AG08396 (cell line): ENCODE measurements around the gene CCDC167.

Experiments
- DNase-seq: peaks from one replicate; pipeline ENCODE4 v3.0.0; 2012; ENCODE audit warnings: low spot score, mixed read lengths

The CCDC167 gene

DNA sequence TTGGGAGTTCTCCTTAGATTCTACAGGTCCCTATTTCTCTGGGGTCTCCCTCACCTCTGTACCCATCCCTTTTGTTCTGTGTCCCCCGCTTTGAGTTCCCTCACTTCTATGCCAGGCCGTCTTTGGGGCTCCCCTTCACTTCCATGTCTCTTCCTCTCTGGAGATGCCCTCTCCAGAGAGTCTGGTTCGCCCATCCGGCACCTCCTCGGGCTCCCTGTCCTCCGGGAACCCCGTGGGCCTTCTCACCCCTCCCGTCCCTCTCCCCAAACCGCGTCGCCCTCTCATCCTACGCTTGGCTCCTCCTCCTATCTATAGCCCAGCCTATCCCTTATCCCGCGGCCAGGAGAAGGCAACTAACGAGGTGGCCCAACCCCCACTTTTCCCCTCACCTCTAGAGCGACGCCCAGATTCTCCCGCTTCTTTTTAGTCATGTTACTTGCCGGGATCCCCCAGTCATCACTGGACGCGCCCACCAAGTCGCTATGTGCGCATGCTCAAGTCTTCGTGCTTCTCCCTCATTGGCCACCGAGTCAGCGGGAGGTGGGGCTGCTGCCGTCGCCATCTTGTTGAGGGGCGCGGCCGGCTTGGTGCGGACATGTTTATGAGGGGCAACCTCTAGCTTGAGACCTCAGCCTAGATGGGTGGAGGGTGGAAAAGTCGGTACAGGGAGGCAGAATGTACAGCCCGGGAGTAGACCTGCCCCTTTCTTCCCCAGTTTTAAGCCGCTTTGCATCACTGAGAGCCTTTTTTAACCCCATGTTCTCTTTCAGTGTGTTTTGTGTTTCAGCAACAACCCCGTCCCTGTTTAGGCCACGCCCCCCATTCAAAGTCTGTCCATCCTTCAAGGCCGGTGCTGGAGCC lies at the start of gene CCDC167:
Gene CCDC167 (minus strand): TSS at position 461 of the 861 bp plus-strand sequence. CDS start 30 bp downstream, at position 431.
- DNase-seq = peak; percentile 98

DNA sequence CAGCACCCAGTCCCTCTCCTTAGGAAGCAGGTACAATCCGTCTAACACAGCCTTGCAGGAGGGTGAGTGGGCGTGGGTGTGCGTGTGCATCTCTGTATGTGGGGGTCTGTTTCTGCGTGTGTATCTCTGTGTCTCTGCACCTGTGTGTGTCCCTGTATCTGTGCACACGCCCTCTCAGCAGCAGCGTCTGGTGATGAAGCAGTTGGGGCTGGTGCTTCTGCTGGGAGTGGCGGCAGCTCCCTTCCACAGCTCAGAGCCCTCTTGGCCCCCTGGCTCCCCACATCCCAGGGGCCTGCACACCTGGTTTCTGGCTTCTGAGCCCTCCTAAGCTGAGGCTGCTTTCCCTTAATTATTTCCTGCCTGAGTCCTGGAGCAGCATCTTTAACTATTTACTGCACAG lies 49.5 kb upstream of the CCDC167 start:
- DNase-seq = no peak

DNA sequence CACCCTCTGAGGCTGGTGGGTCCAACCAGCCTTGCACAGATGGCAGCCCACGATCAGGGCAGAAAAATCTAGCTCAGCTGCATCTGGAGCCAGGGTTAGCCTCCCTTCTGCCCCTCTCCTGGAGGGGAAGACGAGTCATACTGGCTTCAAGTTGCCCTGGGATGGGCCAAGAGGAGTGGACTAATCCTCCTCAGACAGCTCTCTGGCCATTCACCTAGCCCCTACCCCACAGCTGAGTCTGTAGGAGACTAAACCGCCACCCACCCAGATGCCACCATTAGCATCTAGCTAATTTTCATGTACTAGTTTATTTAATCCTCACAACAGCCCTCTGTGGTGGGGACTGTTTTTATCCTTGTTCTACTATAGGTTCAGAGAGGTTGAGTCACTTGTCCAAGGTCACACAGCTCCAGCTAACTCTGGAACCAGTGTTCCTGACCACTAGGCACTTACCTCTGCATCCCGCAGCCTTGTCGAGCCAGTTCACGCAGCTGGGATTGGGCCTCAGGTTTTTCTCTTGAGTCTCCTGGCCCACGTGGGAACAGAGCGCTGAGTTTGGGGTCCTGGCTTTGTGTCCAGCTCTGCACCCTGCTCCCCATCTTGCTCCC lies 48.5 kb upstream of the CCDC167 start:
- no peak for DNase-seq

DNA sequence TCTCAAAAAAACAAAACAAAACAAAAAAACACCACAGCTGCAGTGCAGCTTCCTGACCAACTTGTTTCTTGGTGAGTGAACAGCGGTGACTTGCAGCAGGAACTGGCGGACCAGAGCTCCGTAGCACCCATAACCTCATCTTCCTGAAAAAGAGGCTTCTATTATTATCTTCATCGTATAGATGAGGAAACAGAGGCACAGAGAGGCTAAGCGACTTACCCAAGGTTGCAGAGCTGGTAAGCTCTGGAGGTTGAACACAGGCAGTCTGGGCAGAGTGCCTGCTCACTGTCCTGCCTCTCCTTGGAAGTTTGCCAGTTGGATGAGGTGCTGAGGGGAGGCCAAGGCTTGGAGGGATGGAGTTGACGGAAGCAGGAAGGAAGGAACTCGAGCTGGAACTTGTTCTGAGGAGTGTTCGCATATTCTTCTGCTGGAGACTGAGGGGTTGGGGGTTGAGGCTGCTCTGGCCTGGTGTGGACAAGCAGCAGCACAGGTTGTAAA lies 47.9 kb upstream of the CCDC167 start:
- no peak for DNase-seq

DNA sequence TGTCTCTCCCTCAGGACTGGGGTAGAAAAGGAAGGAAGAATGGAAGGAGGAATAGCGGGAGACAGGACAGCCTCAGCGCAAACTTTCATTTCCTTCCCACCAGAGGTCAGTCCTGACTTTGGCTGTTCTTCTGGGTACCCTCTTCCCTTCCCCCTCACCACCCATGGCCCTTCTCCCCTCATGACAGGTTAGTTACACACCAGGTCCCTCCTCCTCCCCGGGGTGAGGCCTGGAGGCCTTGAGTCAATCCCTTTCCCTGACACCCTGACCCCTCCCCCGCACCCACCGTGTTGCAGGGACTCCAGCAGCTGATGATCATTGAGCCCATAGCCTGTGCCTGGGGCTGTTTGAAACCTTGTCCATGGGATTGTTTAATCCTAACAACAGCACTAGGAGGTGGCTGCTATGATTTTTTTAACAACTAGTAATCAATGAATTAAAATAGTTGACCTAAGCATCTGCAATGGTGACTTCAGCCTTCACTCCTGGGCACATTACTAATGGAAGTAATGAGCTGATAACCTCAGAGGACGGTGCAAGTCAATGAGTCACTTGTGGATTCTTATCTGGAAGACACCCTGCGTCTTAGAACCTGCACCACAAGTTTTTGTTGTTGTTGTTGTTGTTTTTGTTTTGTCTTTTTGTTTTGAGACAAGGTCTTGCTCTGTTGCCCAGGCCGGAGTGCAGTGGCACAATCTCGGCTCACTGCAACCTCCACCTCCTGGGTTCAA lies 46.6 kb upstream of the CCDC167 start:
- no peak for DNase-seq

DNA sequence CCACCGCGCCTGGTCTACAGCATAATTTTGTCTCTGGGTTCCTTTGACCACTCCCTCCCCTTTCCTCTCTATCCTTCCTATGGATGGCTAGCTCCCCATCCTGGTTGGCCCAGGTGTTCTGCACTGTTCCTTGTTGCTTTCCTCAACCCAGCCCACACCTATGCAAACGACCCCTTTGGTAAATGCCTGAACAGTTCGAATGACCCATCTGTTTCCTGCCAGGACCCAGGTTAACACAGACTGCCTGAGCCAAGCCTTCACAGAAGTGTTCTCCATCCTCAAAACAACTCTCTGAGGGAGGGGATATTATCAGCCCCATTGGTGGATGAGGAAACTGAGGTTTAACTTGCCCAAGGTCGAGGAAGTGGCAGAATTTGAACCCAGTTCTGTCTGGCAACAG lies 44.8 kb upstream of the CCDC167 start:
- DNase-seq = no peak

DNA sequence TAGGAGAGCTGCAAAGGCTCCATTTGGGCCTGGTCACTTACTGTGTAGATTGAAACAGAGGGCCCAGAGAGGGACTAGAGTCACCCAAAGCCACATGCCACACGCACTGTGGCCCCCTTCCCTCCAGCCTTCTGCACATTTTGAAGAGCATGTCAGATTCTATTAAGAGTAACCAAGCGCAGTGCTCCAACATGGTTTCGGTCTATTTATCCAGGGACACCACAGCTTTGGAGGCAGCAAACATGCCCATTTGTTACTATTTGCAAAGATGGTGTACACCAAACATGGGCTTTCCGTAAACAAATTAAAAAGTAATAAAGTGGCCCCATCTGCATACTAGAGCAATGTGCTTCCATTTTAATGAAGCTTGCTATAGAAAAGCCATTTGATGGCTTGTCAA lies 43.7 kb upstream of the CCDC167 start:
- DNase-seq = no peak

DNA sequence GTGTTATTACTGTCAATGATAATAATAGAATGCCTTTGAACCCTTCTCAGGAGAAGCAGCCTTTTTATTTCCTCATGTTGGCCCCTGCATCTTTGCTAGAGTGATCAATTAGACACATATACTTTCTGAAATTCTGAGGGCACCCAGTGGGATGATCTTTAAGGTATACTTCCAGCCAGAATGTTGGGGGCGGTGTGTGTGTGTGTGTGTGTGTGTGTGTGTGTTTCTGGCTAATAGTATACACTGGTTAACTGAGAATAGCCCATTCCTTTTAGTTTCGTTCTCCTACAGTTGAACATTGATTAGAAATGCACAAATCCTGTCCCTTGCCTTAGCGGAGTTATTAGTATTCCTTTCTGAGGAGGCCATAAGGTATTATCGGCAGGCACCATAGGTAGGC lies 41.7 kb upstream of the CCDC167 start:
- DNase-seq = no peak

DNA sequence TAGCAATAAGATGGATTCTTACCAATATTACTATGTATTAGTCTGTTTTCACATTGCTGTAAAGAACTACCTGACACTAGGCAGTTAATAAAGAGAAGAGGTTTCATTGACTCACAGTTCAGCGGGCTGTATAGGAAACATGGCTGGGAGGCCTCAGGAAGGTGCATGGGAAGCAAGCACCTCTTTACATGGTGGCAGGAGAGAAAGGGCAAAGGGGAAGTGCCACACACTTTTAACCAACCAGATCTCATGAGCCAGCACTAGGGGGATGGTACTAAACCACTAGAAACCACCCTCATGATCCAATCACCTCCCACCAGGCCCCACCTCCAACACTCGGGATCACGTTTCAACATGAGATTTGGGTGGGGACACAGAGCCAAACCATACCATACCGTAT lies 40.7 kb upstream of the CCDC167 start:
- no peak for DNase-seq

DNA sequence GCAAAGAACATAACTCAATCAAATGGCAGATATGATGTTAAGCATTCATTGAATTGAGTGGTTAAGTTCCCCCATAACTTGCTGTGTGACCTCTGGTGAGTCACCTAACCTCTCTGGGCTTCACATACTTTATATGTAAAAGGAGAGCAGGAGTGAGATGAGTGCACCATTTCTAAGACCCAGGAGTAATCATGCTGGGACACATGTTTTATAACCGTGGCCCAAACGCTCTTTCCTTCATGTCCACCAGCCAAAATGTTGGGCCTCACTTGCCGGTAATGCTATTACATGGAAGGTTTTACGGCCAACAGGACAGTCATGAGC lies 40.3 kb upstream of the CCDC167 start:
- DNase-seq = no peak

DNA sequence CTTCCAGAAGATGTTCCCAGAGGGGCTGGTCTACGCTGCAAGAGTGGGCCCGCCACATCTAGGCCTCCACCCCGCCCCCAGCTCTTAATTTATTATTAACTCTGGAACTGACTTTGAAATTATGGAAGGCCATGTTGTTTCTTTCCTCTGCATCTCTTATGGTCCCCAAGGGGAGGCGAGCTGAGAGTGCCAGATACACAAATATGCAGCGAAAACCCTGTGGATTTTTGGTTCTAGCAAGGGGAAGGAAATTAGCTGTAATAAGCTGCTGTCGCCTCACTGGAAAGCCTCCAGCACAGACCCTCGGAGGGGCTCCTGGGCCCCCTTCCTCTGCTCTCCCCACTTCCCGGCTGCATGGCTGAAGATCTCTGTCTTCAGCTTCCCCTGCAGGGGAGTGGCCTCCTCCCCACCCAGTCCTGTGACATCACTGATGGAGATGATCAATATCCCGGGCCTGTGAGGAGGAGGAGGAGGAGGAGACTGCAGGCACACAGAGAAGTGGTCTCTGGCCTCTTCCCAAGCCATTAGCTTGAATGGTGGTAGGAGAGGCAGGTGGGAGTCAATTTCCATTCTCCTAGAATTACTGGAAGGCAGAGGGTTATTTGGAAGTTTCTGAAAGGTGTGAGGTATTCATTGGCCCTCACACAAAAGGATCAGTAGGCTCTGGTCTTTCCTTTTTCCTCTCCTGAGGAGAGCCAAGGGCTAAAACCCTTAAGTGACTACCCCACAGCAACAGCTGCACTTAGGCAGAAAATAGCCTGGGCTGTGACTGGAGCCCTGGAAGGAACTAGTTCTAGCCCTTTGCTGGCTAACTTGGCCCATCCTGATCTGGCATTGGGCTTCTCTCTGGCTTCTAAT lies 39.7 kb upstream of the CCDC167 start:
- DNase-seq = no peak

DNA sequence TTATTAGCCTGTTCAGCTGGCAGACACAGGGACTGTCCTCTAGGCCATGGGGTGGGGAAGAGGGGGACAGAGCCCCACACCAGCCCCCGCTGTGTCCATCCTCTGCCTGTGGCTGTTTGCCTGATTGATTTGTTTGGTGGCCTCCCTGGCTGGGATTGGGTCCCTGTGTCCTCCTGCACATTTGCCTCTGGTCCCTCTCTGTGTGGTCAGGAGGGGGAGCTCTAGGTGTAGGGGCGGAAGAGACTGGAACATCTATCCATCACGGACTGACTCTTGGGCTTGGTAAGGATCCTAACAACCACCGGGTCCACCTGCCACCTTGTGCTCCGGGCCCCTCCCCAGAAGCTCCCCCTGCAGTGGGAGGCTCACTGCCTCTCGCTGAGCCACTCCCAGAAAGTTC lies 38.4 kb upstream of the CCDC167 start:
- DNase-seq = peak; percentile 44

DNA sequence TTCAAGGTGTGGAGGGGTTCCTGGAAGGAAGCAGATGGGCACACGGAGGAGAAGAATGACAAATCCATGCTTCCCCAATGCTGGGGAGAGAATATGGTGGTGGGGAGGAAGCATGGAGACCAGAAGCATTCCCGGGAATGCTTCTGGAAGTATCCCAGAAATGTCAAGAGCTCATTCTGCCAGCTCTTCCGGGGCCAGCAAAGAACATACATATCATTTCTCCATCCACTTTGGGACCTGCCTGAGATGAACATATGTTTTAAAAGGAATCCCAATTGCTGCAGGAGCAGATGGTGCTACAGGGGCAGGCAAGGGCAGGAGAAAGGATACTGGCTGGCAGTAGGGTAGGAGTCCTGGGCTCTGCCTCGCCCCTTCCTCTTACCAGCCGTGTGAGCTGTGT lies 37.9 kb upstream of the CCDC167 start:
- DNase-seq = no peak

DNA sequence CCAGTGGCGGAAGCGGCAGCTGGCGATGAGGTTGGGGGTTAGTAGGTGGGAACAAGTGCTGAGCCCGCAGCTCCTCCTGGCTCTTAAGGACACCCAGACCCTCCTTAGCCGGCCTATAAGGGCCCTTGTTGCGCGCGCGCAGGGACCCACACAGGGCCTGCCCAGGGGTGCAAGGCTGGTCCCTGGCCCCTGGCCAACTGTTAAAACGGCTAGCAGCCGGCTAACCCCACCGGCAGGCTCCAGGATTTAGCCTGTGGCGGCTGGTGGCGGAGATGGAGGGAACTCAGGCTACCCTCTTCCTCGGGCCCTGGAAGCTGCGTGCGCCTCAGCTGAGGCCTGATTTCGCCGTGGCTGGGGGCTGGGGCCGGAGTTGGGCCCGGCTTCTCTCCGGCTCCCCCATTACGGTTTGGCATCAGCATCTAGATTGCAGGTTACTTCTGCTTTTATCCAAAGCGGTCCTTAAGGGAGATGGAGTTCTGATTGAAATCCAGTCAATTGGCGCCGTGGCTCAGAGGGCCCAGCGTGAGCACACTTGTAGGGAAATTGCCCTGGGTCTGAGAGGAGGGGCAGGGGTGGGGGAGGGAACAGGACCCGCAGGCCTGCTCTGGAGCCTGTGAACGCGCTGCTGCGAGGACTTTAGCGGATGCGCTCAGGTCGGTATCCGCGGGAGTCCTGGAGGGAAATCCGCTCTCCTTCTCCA lies 36.9 kb upstream of the CCDC167 start:
- no peak for DNase-seq

DNA sequence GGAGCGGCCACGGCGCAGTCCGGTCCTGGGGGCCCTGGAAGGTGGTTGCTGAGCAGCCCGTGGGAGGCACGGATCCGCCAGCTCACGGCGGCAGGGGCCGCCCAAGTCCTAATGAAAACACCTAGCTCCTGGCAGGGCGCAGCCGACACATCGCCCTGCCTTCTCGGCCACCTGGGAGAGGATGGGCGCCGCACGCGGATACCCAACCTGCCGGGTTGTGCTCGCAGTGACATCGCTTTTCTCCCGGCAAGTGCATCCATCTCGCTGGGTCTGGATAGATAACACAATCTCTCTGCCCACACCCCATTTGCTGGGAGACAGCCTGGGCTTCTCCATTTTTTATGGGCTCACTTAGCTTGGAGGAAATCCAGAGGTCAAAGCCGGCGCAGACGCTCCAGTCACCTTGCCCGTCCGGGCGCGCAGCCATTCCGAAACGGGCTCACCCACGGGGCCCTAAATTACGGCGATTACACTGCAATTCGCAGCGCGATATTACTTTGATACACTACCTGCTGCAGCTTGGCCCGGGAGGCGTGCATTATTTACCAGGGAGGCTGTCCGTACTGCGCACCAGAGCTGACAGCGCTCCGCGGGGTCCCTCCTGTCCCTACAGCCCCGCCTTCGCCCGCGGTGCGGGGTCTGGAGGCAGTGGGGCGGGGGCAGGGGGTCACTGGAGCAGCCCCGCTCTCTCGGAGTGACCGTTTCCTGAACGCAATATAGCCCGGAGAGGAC lies 36.2 kb upstream of the CCDC167 start:
- DNase-seq = no peak

DNA sequence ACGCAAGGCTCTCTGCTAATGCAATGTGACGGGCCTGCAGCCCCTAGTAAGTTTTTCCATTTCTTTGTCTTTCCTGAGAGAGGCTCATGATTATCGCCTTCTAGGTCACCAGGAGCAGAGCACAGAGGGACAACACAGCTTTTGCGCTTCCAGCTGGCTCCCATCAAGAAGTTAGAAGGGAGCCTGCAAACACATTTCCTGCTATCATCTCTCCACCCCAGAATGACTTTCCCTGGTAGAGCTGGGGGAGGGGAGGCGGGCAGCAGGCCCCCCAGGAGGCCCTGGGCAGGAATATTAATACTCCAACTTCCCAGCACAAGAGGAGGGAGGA lies 35.7 kb upstream of the CCDC167 start:
- no peak for DNase-seq

DNA sequence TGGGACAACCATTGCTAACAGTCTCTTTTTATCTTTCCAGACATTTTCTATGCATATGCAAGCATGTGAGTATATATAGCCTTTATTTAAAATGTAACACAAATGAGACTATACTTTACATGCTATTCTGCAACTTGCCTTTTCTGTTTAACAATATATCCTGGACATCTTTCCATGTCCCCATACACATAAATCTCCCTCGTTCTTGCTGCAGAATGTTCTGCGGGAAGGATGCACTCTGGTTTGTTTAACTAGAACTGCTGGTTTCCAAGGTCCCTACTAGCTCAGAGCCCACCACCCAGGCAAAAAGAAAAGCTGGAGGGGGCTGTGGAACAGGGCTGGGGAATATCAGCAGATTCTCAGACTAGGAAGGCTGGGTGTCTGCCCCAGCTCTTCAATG lies 35.2 kb upstream of the CCDC167 start:
- no peak for DNase-seq

DNA sequence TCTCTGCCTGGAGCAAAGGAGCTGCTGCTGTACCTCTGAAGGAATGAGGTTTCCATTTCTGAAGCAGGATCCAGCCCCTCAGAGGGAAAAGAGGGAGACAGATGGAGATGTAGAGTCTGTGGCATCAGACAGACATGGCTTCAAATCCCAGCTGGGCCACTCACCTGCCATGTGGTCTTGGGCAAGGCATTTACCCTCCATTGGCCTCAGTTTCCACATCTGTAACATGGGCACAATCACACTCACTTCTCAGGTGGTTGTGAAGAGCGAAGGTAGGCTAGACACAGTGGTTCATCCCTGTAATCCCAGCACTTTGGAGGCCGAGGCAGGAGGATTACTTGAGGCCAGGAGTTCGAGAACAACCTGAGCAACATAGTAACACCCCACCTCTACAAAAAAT lies 32.4 kb upstream of the CCDC167 start:
- DNase-seq = no peak

DNA sequence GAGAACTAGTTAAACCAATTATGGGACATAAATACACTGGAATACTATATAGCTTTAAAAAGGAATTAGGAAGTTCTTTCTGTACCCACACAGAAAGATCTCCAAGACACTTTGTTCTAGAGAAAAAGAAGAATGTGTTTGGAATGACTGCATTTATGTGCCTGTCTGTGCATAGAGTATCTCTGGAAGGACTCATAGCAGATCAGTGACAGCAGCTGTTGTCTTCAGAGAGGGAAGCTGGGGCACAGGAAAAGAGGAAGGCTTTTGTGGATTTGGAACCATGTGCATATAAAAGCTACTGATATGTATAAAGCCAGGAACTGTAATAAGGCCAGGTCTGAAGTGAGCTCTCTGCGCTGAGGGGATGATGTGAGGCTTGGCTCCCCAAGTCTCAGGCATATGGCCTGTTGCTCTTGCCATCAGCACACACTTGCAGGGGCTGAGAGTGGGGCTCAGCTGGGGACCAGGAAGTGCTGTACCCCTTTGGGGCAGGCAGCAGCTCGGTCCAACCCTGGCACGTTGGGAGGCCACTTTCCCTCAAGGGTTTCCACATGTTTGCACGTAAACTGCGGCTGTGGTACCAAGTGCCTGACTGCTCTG lies 31.8 kb upstream of the CCDC167 start:
- DNase-seq = no peak

DNA sequence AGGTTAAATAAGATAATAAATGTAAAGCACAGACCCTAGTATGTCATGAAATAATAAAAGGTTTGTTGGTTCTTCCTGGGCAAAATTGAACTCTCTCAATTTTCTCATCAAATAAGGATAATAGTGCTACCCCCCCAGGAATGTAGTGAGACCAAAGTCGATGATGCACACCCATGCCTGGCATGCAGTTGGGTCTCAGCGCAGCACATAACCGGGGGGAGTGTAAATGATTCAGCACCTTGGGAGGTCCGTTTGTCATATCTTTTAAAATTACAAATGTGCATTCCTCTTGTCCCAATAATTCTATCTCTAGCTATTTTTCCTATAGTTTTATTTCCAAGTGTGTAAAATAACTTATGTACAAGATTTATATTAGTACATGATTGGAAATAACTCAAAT lies 31.3 kb upstream of the CCDC167 start:
- no peak for DNase-seq

DNA sequence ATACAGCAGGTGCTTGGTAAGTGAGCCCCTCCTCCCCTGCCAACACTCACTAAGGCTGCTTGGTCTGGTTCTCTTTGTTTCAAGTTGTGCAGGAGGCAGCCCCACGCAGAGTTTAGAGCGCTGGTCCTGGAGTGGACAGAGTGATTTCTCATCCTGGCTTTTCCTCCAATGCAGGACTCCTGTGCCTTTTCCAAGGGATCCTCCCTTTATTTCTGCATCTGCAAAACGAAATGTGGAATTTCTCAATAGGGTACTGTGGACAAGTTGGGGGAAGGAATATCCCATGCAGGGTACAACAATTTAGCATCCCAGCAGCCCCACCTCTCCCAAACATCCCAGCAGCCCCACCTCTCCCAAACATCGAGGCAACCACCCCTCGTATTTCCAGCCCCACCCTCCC lies 30.6 kb upstream of the CCDC167 start:
- no peak for DNase-seq
